T-helper 2 cell treated with Interferon-gamma antibody and Interleukin-4, amounts not matched to agents 5 μg/mL and 100 μg/mL, for 36 hours (primary cell): ENCODE data around the gene TENM4.

Experiments
- DNase-seq: peaks from one replicate; pipeline ENCODE4 v3.0.0; 2021; ENCODE audit warnings: low spot score
- H3K27ac Mint-ChIP-seq: one replicate; pipeline ENCODE4 v1.8.0; 2021; ENCODE audit warnings: mild to moderate bottlenecking, mixed read lengths
- H3K27me3 Mint-ChIP-seq: one replicate; pipeline ENCODE4 v1.8.0; 2021; ENCODE audit warnings: low read depth, mixed read lengths
- H3K36me3 Mint-ChIP-seq: one replicate; pipeline ENCODE4 v1.8.0; 2021; ENCODE audit warnings: low read depth, mixed read lengths
- H3K4me1 Mint-ChIP-seq: one replicate; pipeline ENCODE4 v1.8.0; 2021; ENCODE audit warnings: low read depth, mixed read lengths
- H3K4me3 Mint-ChIP-seq: one replicate; pipeline ENCODE4 v1.8.0; 2022; ENCODE audit warnings: mild to moderate bottlenecking, moderate library complexity, mixed read lengths
- H3K9me3 Mint-ChIP-seq: one replicate; pipeline ENCODE4 v1.8.0; 2021; ENCODE audit warnings: mixed read lengths

TENM4 gene

DNA sequence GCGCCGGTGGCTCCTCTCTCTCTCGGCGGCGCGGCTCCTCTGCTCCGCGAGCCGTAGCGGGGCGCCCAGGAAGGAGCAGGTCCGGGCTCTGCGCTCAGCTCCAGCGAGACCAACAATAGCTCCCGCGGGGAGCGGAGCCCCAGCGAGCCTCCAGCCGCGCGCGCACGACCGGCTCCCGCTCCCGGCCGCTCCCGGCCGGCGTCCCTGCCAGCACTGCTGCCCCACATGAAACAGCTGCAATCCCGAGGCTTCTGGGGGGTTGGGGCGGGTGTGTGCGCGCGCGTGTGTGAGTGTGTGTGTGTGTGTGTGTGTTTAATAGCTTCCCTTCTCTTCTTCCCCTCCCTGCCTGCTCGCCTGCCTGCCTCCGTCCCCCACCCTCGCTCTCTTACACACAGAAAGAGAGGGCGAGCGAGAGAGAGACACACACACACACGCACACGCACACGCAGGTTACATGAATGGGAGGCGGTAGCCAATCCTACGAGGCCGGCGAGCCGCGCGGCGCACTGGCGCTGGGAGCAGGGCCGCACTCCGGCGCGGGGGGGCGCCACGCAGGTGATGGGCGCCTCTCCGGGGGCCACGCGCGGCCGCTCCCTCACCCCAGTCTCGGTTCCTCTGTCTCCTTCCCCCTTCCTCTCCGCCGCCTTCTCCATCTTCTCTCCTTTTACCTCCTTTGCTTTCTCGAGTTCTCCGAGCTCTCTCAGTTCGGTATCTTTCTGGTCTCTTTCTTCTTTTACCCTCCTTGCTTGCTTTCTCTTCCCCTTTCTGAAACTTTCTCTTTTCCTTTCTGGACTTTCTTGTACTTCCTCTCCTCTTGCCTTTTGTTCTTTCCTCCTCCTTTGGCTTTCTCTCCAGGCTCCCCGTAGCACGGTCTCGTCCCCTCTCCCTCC lies at the start of gene TENM4:
Gene TENM4 (minus strand): TSS at position 460 of the 890 bp plus-strand sequence. CDS start 371,086 bp downstream, outside the sequence.
- H3K27ac Mint-ChIP-seq: peak within 1 kb of the TSS; percentile 74
- H3K27me3 Mint-ChIP-seq: peaks cover 69% of the 10 kb centered on the region
- H3K4me1 Mint-ChIP-seq: peaks cover 3% of the 10 kb centered on the region
- H3K9me3 Mint-ChIP-seq: no peaks in the 10 kb centered on the region
- no peaks in the 10 kb centered on the region for H3K36me3 Mint-ChIP-seq
- peak within 1 kb of the TSS; percentile 59 for H3K4me3 Mint-ChIP-seq
- DNase-seq: no peak

- H3K4me3 Mint-ChIP-seq: no peak overlapping the region
- H3K36me3 Mint-ChIP-seq: no peaks in the 10 kb centered on the region
- H3K4me1 Mint-ChIP-seq: no peaks in the 10 kb centered on the region
- no peaks in the 10 kb centered on the region for H3K9me3 Mint-ChIP-seq
- no peak overlapping the region for H3K27ac Mint-ChIP-seq
- no peaks in the 10 kb centered on the region for H3K27me3 Mint-ChIP-seq
- DNase-seq: no peak
These were observed 47.5 kb upstream of the TENM4 start for GRCh38 chr11:79488286-79488685.

DNA sequence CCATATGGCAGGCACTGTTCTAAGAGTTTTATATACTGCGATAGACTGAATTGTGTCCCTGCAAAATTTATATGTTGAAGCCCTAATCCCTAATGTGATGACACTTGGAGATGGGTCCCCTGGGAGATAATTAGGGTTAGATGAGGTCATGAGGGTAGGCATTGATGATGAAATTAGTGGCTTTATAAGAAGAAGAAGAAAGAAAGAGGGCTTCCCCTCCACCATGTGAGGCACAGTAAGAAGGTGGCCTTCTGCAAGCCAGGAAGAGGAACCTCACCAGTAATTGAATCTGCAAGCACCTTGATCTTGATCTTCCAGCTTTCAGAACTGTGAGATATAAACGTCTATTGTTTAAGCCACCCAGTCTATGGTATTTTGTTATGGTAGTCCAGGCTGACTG lies 46.6 kb upstream of the TENM4 start:
- H3K9me3 Mint-ChIP-seq: no peaks in the 10 kb centered on the region
- H3K27me3 Mint-ChIP-seq: no peaks in the 10 kb centered on the region
- DNase-seq: no peak
- H3K4me3 Mint-ChIP-seq: no peak overlapping the region
- peaks cover 2% of the 10 kb centered on the region for H3K4me1 Mint-ChIP-seq
- no peak overlapping the region for H3K27ac Mint-ChIP-seq
- no peaks in the 10 kb centered on the region for H3K36me3 Mint-ChIP-seq

GRCh38 chr11:79486242-79486984 lies 45.6 kb upstream of the TENM4 start:
- Mint-ChIP-seq H3K27me3 (no peaks in the 10 kb centered on the region), H3K9me3 (no peaks in the 10 kb centered on the region), H3K27ac (no peak overlapping the region), H3K4me3 (no peak overlapping the region), H3K4me1 (peaks cover 2% of the 10 kb centered on the region), H3K36me3 (no peaks in the 10 kb centered on the region)
- DNase-seq: no peak

DNA sequence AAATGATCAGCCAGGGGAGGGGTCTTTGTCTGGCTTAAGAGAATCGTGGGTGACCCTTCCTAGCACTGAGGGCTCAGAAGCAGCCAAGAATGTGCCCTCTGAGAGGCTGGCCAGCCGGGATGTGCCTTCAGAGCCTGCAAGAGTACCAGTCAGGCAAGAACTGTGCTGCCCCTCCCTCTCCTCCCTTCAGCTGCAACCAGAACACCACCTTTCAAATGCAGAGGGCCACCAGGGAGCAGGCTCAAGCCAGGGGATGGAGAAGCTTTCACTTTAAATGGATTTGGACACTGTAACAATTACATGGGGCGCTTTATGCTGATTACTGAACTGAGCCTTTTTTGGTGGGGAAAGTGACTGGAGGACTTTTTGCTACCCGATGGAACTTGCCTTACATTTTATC lies 44.9 kb upstream of the TENM4 start:
- DNase-seq: no peak
- no peaks in the 10 kb centered on the region for H3K36me3 Mint-ChIP-seq
- H3K27ac Mint-ChIP-seq: no peak overlapping the region
- peaks cover 2% of the 10 kb centered on the region for H3K4me1 Mint-ChIP-seq
- H3K4me3 Mint-ChIP-seq: no peak overlapping the region
- H3K9me3 Mint-ChIP-seq: no peaks in the 10 kb centered on the region
- no peaks in the 10 kb centered on the region for H3K27me3 Mint-ChIP-seq

- DNase-seq: no peak
- Mint-ChIP-seq H3K4me3 (no peak overlapping the region), H3K27me3 (no peaks in the 10 kb centered on the region), H3K4me1 (peaks cover 2% of the 10 kb centered on the region), H3K9me3 (no peaks in the 10 kb centered on the region), H3K36me3 (no peaks in the 10 kb centered on the region), H3K27ac (no peak overlapping the region)
These were observed 44.0 kb upstream of the TENM4 start for GRCh38 chr11:79484872-79485271.

- Mint-ChIP-seq H3K27me3 (no peaks in the 10 kb centered on the region), H3K36me3 (no peaks in the 10 kb centered on the region), H3K4me3 (no peak overlapping the region), H3K4me1 (peaks cover 2% of the 10 kb centered on the region), H3K9me3 (no peaks in the 10 kb centered on the region), H3K27ac (no peak overlapping the region)
- no peak for DNase-seq
These were observed 42.0 kb upstream of the TENM4 start for GRCh38 chr11:79482800-79483199.

DNA sequence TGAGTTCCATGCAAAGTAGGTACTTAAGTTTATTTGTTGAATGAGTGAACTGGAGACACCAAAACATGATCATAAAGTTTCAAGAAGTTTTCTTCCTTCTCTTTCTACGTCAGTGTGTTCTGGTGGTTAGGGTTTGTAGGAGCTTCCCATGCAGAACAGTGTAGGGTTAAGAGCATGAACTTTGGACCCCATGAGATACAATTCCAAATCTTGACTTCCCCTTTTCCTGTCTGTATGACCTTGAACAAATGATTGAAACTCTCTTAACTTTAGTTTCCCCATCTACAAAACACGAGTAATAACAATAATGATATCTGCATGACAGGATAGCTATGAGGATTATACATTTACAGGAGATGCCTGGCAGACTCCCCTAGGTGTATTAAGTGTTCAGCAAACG lies 41.0 kb upstream of the TENM4 start:
- no peaks in the 10 kb centered on the region for H3K36me3 Mint-ChIP-seq
- no peak overlapping the region for H3K27ac Mint-ChIP-seq

DNA sequence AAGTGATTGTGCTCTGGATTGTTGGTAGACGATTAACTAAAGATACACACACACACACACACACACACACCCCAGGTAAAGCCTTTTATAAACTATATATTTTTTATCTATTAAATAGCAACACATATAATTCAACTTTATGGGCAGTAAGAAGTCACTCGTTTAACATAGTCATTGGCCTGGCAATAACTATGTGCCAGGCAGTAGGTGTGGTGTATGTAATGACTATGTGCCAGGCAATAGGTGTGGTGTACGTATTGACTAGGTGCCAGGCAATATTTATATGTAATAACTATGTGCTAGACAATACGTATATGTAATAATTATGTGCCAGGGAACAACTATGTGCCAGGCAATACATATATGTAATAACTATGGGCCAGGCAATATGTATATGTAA lies 40.0 kb upstream of the TENM4 start:
- Mint-ChIP-seq H3K9me3 (peaks cover 3% of the 10 kb centered on the region), H3K27ac (no peak overlapping the region), H3K4me1 (peaks cover 2% of the 10 kb centered on the region)

More for the DNA sequence above, 41.0 kb upstream of the TENM4 start:
- H3K4me1 Mint-ChIP-seq: peaks cover 2% of the 10 kb centered on the region
- no peak for DNase-seq
- H3K9me3 Mint-ChIP-seq: peaks cover 3% of the 10 kb centered on the region
- H3K27me3 Mint-ChIP-seq: no peaks in the 10 kb centered on the region
- H3K4me3 Mint-ChIP-seq: no peak overlapping the region

DNA sequence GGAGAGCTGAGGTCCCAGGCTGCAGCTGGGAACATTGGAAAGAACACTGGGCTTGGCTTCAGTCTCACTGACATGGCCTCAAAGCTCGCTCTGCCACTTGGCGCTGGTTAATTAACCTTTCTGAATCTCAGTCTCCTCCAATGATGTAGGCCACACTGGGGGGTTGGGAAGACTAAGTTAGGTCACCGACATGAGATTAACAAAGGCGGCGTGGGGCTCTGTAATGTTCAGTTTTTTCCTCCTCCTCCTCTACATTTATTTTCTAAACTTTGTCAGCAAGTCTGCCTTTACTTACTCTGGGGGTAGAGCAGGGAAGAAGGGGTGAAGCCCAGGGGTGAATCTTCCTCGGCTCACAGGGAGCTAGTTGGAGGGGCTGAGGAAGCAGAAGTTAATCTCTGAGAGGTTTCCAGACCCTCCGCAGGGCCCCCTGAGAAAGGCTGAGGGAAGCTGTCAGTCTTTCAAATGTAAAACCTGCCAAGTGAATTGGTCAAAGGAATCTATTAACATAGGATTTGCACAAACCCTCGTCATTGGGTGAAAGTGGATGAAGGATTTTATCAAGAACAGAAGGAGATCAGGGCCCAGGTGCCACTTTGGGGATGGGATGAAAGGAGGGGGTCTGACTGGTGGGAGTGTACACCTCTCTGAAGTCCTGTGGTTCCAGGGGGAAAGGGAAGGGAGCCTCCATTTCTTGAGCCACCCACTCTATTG lies 32.1 kb upstream of the TENM4 start:
- DNase-seq: no peak
- Mint-ChIP-seq H3K36me3 (no peaks in the 10 kb centered on the region), H3K9me3 (peaks cover 3% of the 10 kb centered on the region), H3K4me3 (no peak overlapping the region), H3K27ac (no peak overlapping the region), H3K4me1 (no peaks in the 10 kb centered on the region), H3K27me3 (no peaks in the 10 kb centered on the region)

More for the DNA sequence above, 40.0 kb upstream of the TENM4 start:
- Mint-ChIP-seq H3K27me3 (no peaks in the 10 kb centered on the region), H3K4me3 (no peak overlapping the region), H3K36me3 (no peaks in the 10 kb centered on the region)
- no peak for DNase-seq

DNA sequence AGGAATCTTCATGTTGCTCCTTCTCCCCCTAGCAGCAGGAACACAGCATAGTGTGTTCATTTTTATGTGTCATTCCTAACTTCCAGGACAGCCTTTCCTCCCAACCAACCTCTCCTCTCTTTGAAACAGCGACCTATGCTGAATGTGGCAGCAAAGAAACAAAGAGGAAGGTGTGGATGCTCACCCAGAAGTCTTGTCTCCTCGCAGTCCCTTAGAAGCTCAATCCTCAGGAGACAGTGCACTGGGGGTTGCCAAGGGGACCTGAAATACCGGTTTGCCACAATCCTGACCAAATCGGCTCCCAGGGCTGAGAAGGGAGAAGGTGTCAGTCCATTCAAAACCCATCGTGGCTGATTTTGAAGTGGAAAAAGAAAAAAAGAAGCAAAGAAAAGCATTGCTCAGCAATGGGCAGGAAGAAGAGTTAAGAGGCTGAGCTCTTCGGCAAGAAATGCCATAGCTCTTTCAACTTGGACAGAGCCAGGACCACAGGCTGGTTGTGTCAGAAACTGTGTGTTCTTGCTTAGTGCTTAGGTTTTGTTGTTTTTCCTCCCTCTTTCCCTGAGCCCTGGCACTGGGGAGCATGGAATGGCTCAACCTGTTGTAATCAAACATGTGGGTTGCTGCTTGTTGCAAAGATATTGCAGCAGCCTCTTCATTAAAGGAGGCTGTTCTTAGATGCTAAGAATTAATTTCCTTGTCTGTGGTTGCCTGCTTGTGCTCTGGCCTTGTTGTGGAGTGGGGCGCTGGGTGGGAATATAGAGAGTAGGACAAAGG lies 30.4 kb upstream of the TENM4 start:
- Mint-ChIP-seq H3K27me3 (no peaks in the 10 kb centered on the region), H3K4me3 (no peak overlapping the region), H3K27ac (no peak overlapping the region), H3K9me3 (no peaks in the 10 kb centered on the region), H3K4me1 (no peaks in the 10 kb centered on the region), H3K36me3 (no peaks in the 10 kb centered on the region)
- DNase-seq: no peak

DNA sequence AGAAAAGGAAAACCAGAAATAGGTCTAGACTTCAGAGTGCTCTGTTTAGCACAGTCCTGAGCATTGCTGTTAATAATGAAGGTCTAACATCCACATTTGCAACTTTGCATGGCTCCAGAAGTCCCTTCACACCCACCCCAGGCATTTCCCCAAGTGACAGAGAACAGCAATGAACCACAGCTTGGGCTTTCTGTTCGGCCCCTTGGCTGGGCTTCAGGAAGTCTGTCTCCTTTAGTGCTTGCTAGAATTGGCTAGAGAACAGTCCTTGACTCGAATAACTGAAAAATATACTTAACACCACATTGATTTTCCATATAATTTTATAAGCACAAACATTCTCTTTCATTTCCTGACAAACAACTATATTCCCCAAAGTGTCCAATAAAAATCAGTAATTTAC lies 29.3 kb upstream of the TENM4 start:
- H3K9me3 Mint-ChIP-seq: no peaks in the 10 kb centered on the region
- DNase-seq: no peak
- H3K36me3 Mint-ChIP-seq: no peaks in the 10 kb centered on the region
- no peaks in the 10 kb centered on the region for H3K4me1 Mint-ChIP-seq
- H3K4me3 Mint-ChIP-seq: no peak overlapping the region
- H3K27me3 Mint-ChIP-seq: no peaks in the 10 kb centered on the region
- H3K27ac Mint-ChIP-seq: no peak overlapping the region

GRCh38 chr11:79467761-79468160 lies 26.9 kb upstream of the TENM4 start:
- Mint-ChIP-seq H3K27me3 (no peaks in the 10 kb centered on the region), H3K4me3 (no peak overlapping the region), H3K4me1 (no peaks in the 10 kb centered on the region), H3K27ac (no peak overlapping the region), H3K36me3 (no peaks in the 10 kb centered on the region), H3K9me3 (no peaks in the 10 kb centered on the region)
- no peak for DNase-seq
